MCF 10A (cell line): ENCODE data around the gene CXCL13. TPM values are rescaled to one million over a fixed set of nuclear protein-coding genes. Genes with fewer than 3 reads are reported as not detected.

Source experiments
- BruUV-seq: library from RNA; stranded (reverse); fragments of 400-500 nt; replicated peaks from 2 replicates; lab custom pipeline; 2021; lab: Mats Ljungman, UMichigan
- CTCF ChIA-PET: fragments of 300-600 bp; sonication (Branson Sonifier 250); formaldehyde crosslinking; extraction: SDS; loops from one replicate; lab custom pipeline; 2021; ENCODE audit warnings: antibody characterized with exemption, inconsistent platforms; lab: Yijun Ruan, JAX
- POLR2A ChIA-PET: fragments of 300-600, 350-650 bp; sonication (Branson Sonifier 250); formaldehyde crosslinking; extraction: SDS; loops from one replicate; lab custom pipeline; 2020; ENCODE audit warnings: antibody characterized with exemption, inconsistent platforms; lab: Yijun Ruan, JAX
- DNase-seq: peaks from one replicate; pipeline ENCODE4 v3.0.0-alpha.2; 2018; ENCODE audit not compliant: unreplicated experiment
- H3K27ac Mint-ChIP-seq: one replicate; pipeline ENCODE4 v1.8.0; 2022; ENCODE audit warnings: mild to moderate bottlenecking, low read depth, mixed read lengths; ENCODE audit not compliant: unreplicated experiment
- H3K27me3 Mint-ChIP-seq: one replicate; pipeline ENCODE4 v1.8.0; 2022; ENCODE audit warnings: mixed read lengths; ENCODE audit not compliant: insufficient read depth, unreplicated experiment
- H3K36me3 Mint-ChIP-seq: one replicate; pipeline ENCODE4 v1.8.0; 2022; ENCODE audit warnings: mild to moderate bottlenecking, moderate library complexity, mixed read lengths; ENCODE audit not compliant: insufficient read depth, unreplicated experiment
- H3K4me1 Mint-ChIP-seq: one replicate; pipeline ENCODE4 v1.8.0; 2022; ENCODE audit warnings: mixed read lengths; ENCODE audit not compliant: insufficient read depth, unreplicated experiment
- H3K4me3 Mint-ChIP-seq: one replicate; pipeline ENCODE4 v1.8.0; 2022; ENCODE audit warnings: mild to moderate bottlenecking, moderate library complexity, mixed read lengths; ENCODE audit not compliant: unreplicated experiment
- H3K9me3 Mint-ChIP-seq: one replicate; pipeline ENCODE4 v1.8.0; 2022; ENCODE audit warnings: mixed read lengths; ENCODE audit not compliant: unreplicated experiment
- intact Hi-C: fragments of 100-400 bp; cut with micrococcal nuclease; formaldehyde crosslinking; loops from 2 replicates; pipeline ENCODE4 v1.14.1; 2022
- total RNA-seq: library from RNA; stranded (reverse); gene quantifications from 2 replicates; pipeline ENCODE4 v1.2.3, GENCODE V29; 2022
- TF ChIP-seq, protein P1 (sequence below): fragments of 200-600 bp; IDR thresholded peaks from one replicate; pipeline ENCODE4 v1.8.0; 2022; ENCODE audit warnings: antibody characterized with exemption, mild to moderate bottlenecking; ENCODE audit not compliant: unreplicated experiment

The CXCL13 gene
- total RNA-seq, 1 experiment from 2014 or later: not detected

DNA sequence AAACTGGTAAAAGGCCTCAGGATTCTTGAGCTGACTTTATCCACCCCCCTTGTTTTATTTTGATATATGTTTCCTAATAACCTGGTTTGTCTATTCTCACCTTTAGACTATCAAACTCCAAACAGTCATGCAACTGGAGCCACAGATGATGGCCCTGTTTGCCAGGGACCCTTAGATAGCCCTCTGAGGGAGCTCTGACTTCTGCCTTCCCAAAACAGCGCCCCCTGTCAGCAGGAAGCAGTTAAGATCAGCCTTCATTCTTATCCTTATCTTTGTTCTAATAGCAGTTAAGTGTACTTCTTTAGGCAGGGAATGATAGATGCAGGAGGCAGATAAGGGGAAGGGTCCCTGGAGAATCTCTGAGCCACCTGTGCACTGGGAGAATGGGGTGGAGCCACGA, 27.5 kb upstream of the CXCL13 start:
- no peak overlapping the region for H3K4me3 Mint-ChIP-seq
- POLR2A ChIA-PET: interaction anchor here (2.6 to 2.9 kb wide), 2 partner anchors 14 to 40 kb away, joined by 25 to 26 read pairs; no protein-coding TSS in a partner anchor
- CTCF ChIA-PET: interaction anchor here (1.0 to 1.8 kb wide), 3 partner anchors 23 to 42 kb away, joined by 3 to 7 read pairs (median 5); no protein-coding TSS in a partner anchor
- intact Hi-C loops: no loop called here
- no peak for DNase-seq
- no peaks in the 10 kb centered on the region for H3K27me3 Mint-ChIP-seq
- TF ChIP-seq, protein P1, sequence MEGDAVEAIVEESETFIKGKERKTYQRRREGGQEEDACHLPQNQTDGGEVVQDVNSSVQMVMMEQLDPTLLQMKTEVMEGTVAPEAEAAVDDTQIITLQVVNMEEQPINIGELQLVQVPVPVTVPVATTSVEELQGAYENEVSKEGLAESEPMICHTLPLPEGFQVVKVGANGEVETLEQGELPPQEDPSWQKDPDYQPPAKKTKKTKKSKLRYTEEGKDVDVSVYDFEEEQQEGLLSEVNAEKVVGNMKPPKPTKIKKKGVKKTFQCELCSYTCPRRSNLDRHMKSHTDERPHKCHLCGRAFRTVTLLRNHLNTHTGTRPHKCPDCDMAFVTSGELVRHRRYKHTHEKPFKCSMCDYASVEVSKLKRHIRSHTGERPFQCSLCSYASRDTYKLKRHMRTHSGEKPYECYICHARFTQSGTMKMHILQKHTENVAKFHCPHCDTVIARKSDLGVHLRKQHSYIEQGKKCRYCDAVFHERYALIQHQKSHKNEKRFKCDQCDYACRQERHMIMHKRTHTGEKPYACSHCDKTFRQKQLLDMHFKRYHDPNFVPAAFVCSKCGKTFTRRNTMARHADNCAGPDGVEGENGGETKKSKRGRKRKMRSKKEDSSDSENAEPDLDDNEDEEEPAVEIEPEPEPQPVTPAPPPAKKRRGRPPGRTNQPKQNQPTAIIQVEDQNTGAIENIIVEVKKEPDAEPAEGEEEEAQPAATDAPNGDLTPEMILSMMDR: no peak
- no TSS peak for BruUV-seq
- peaks cover 42% of the 10 kb centered on the region for H3K4me1 Mint-ChIP-seq
- H3K27ac Mint-ChIP-seq: peak overlapping the region; percentile 88
- H3K9me3 Mint-ChIP-seq: peaks cover under 1% of the 10 kb centered on the region
- H3K36me3 Mint-ChIP-seq: no peaks in the 10 kb centered on the region

DNA sequence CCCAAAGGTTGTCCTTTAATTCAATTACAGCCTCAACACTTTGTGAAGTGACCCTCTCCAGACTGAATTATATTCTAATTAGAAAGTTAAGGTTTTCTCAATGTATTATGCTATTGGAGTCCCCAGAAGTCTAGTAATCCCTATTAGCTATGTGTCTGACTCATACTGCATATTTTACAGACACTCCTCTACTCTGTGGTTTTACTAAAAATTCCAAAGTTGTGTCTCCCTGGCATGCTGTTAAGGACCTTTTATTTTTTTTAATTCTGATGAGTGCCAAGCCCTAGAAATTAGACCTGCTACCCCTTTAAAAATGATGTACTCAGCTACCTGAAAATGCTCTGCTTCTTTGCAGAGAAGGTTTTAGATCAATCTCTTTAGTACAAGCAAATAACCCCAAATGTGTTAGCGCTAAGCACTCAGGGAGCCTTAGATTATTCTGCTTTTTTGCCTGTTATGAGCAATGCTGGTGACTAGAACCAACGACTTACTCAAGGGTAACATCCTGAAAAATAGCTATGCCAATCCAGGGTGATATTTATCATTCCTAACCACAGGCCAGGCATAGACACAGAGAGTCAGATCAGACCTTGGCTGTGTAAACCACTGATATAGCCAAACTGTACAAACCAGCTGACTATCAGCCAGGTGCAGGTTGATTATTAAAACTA, 26.1 kb upstream of the CXCL13 start:
- TF ChIP-seq, protein P1: no peak
- no peaks in the 10 kb centered on the region for H3K27me3 Mint-ChIP-seq
- no peaks in the 10 kb centered on the region for H3K36me3 Mint-ChIP-seq
- H3K4me1 Mint-ChIP-seq: peaks cover 42% of the 10 kb centered on the region
- intact Hi-C loops: loop anchor here (1.0 kb wide), 1 partner anchor 41 kb away; no protein-coding TSS in a partner anchor
- DNase-seq: peak; percentile 80
- H3K9me3 Mint-ChIP-seq: no peaks in the 10 kb centered on the region
- peak overlapping the region; percentile 88 for H3K27ac Mint-ChIP-seq
- CTCF ChIA-PET: interaction anchor here (0.6 to 1.8 kb wide), 11 partner anchors 15 to 1220 kb away, joined by 3 to 7 read pairs (median 4); no protein-coding TSS in a partner anchor
- no TSS peak for BruUV-seq
- peak overlapping the region; percentile 23 for H3K4me3 Mint-ChIP-seq
- POLR2A ChIA-PET: interaction anchor here (0.5 to 2.9 kb wide), 15 partner anchors 12 to 215 kb away, joined by 3 to 26 read pairs (median 3); no protein-coding TSS in a partner anchor

DNA sequence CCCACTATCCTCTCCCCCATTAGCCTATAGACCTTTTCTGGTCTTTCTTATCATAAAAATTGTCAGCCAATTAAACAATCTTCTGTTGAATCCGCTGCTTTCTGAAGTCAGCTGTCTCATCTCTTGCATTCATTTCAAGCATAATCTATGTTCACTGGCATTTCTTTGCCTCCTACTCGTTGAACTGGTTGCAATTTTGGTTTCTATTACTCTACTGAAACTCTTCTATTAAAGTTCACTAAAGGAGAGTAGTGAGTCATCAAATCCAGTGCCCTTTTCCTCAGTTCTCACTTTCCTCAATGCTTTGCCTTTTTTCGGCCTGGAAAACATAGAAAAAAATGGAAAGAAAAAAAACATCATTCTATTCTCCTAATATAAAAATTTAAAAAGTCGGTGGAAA, 23.9 kb upstream of the CXCL13 start:
- TF ChIP-seq, protein P1: no peak
- Mint-ChIP-seq H3K27me3 (no peaks in the 10 kb centered on the region), H3K4me1 (peaks cover 50% of the 10 kb centered on the region), H3K9me3 (no peaks in the 10 kb centered on the region), H3K36me3 (no peaks in the 10 kb centered on the region), H3K4me3 (no peak overlapping the region), H3K27ac (peak overlapping the region; percentile 76)
- ChIA-PET POLR2A (interaction anchor here (0.7 to 1.3 kb wide), 3 partner anchors 45 to 505 kb away, joined by 3 to 5 read pairs (median 4); no protein-coding TSS in a partner anchor), CTCF (no interaction called here)
- no TSS peak for BruUV-seq
- intact Hi-C loops: no loop called here
- DNase-seq: no peak

DNA sequence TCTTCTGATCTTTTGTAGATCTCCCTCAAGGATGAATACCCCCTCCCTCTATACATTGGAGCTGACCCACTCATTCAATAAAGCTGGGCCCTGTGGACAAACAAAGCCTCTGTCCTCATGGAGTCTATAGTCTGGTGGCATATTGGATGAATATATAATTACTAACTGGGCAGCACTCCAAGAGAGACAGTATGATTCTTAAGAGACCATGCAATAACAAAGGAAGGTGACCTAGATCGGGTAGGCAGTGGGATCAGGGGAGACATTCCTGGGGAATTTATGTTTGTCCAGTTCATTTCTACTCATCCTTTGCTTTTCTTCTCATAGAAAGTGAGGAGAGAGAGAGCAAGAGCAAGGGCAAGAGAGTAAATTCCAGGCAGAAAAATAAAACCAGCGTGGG, 23.5 kb upstream of the CXCL13 start:
- no TSS peak for BruUV-seq
- Mint-ChIP-seq H3K27me3 (no peaks in the 10 kb centered on the region), H3K4me1 (peaks cover 54% of the 10 kb centered on the region), H3K36me3 (no peaks in the 10 kb centered on the region), H3K9me3 (no peaks in the 10 kb centered on the region), H3K27ac (peak overlapping the region; percentile 76), H3K4me3 (no peak overlapping the region)
- DNase-seq: peak; percentile 15
- intact Hi-C loops: no loop called here
- POLR2A ChIA-PET: interaction anchor here (0.7 to 1.3 kb wide), 3 partner anchors 45 to 197 kb away, joined by 3 to 5 read pairs (median 4); no protein-coding TSS in a partner anchor
- TF ChIP-seq, protein P1: no peak
- CTCF ChIA-PET: interaction anchor here (1.0 to 1.1 kb wide), 2 partner anchors 45 to 198 kb away, joined by 3 to 4 read pairs; no protein-coding TSS in a partner anchor
